Activated T-helper 2 cell treated with anti-CD3 and anti-CD28 coated beads, Interferon-gamma antibody, Interleukin-2, Interleukin-4, amounts not matched to agents 10 μg/mL and 5 μg/mL and 100 μg/mL, durations not matched to agents 14 hours and 24 hours and 36 hours (primary cell): ENCODE data around the gene IFIT1B. TPM values are rescaled to one million over a fixed set of nuclear protein-coding genes. Genes with fewer than 3 reads are reported as not detected.

ENCODE experiments used
- DNase-seq: peaks from one replicate; pipeline ENCODE4 v3.0.0; 2021; ENCODE audit warnings: low spot score
- H3K27ac Mint-ChIP-seq: one replicate; pipeline ENCODE4 v1.8.0; 2021; ENCODE audit warnings: mixed read lengths
- H3K27me3 Mint-ChIP-seq: one replicate; pipeline ENCODE4 v1.8.0; 2021; ENCODE audit warnings: low read depth, mixed read lengths
- H3K36me3 Mint-ChIP-seq: one replicate; pipeline ENCODE4 v1.8.0; 2021; ENCODE audit warnings: low read depth, mixed read lengths
- H3K4me1 Mint-ChIP-seq: one replicate; pipeline ENCODE4 v1.8.0; 2021; ENCODE audit warnings: low read depth, mixed read lengths
- H3K4me3 Mint-ChIP-seq: one replicate; pipeline ENCODE4 v1.8.0; 2021; ENCODE audit warnings: low read depth, mild to moderate bottlenecking, moderate library complexity, mixed read lengths
- H3K9me3 Mint-ChIP-seq: one replicate; pipeline ENCODE4 v1.8.0; 2021; ENCODE audit warnings: mixed read lengths
- intact Hi-C: fragments of 100-400 bp; cut with micrococcal nuclease; formaldehyde crosslinking; loops from one replicate; pipeline ENCODE4 v1.15.1; 2023
- total RNA-seq: library from RNA; stranded (reverse); gene quantifications from 2 replicates; pipeline ENCODE4 v1.2.3, GENCODE V29; 2022

Gene IFIT1B
- total RNA-seq, 1 donor from 2014 or later, result not detected

- Mint-ChIP-seq H3K4me3 (peak overlapping the region; percentile 87), H3K9me3 (peaks cover 11% of the 10 kb centered on the region), H3K27ac (peak overlapping the region; percentile 86), H3K4me1 (peaks cover 39% of the 10 kb centered on the region), H3K27me3 (peaks cover 6% of the 10 kb centered on the region), H3K36me3 (peaks cover 31% of the 10 kb centered on the region)
- no peak for DNase-seq
- intact Hi-C loops, result no loop called here
These were observed 35.6 kb downstream of the IFIT1B start for GRCh38 chr10:89413398-89413912.

GRCh38 chr10:89414146-89414878, 36.5 kb downstream of the IFIT1B start, which contains the start of gene IFIT5:
Gene IFIT5, plus strand, starts transcription at chr10:89414568. Its CDS starts 231 bp downstream, at chr10:89414799.
- peak within 1 kb of the TSS; percentile 93 for H3K27ac Mint-ChIP-seq
- DNase-seq, result peak; percentile 67
- peak within 1 kb of the TSS; percentile 87 for H3K4me3 Mint-ChIP-seq
- peaks cover 32% of the 10 kb centered on the region for H3K36me3 Mint-ChIP-seq
- peaks cover 11% of the 10 kb centered on the region for H3K9me3 Mint-ChIP-seq
- peaks cover 40% of the 10 kb centered on the region for H3K4me1 Mint-ChIP-seq
- peaks cover 6% of the 10 kb centered on the region for H3K27me3 Mint-ChIP-seq
- intact Hi-C loops, result loop anchor here (1.0 to 2.0 kb wide), 2 partner anchors 82 to 230 kb away; partner anchors contain the start of gene PANK1

- Mint-ChIP-seq H3K4me1 (peaks cover 44% of the 10 kb centered on the region), H3K36me3 (peaks cover 35% of the 10 kb centered on the region), H3K27me3 (peaks cover 6% of the 10 kb centered on the region), H3K27ac (peak overlapping the region; percentile 93), H3K9me3 (peaks cover 11% of the 10 kb centered on the region), H3K4me3 (peak overlapping the region; percentile 87)
- DNase-seq, result peak; percentile 23
- intact Hi-C loops, result loop anchor here (1.0 to 5.0 kb wide), 3 partner anchors 83 to 287 kb away; partner anchors contain the start of genes KIF20B and PANK1
These were observed 37.3 kb downstream of the IFIT1B start for GRCh38 chr10:89414879-89415821.

- DNase-seq, result no peak
- Mint-ChIP-seq H3K27me3 (peaks cover 3% of the 10 kb centered on the region), H3K9me3 (peaks cover 11% of the 10 kb centered on the region), H3K4me3 (peak overlapping the region; percentile 87), H3K4me1 (peaks cover 40% of the 10 kb centered on the region), H3K27ac (no peak overlapping the region), H3K36me3 (peaks cover 42% of the 10 kb centered on the region)
- intact Hi-C loops, result loop anchor here (5.0 kb wide), 1 partner anchor 286 kb away; the partner anchor contains the start of gene KIF20B
These were observed 38.6 kb downstream of the IFIT1B start for GRCh38 chr10:89416465-89416864.

GRCh38 chr10:89419548-89419947, 41.7 kb downstream of the IFIT1B start:
- H3K27ac Mint-ChIP-seq, result no peak overlapping the region
- peaks cover 48% of the 10 kb centered on the region for H3K36me3 Mint-ChIP-seq
- H3K4me3 Mint-ChIP-seq, result no peak overlapping the region
- DNase-seq, result no peak
- H3K4me1 Mint-ChIP-seq, result peaks cover 27% of the 10 kb centered on the region
- no peaks in the 10 kb centered on the region for H3K27me3 Mint-ChIP-seq
- intact Hi-C loops, result loop anchor here (5.0 kb wide), 1 partner anchor 283 kb away; the partner anchor contains the start of gene KIF20B
- no peaks in the 10 kb centered on the region for H3K9me3 Mint-ChIP-seq

GRCh38 chr10:89421018-89421476, 43.2 kb downstream of the IFIT1B start:
- Mint-ChIP-seq H3K9me3 (no peaks in the 10 kb centered on the region), H3K4me3 (no peak overlapping the region), H3K27me3 (no peaks in the 10 kb centered on the region), H3K36me3 (peaks cover 40% of the 10 kb centered on the region), H3K4me1 (peaks cover 20% of the 10 kb centered on the region), H3K27ac (no peak overlapping the region)
- no peak for DNase-seq
- intact Hi-C loops, result no loop called here

- Mint-ChIP-seq H3K36me3 (peaks cover 17% of the 10 kb centered on the region), H3K27ac (no peak overlapping the region), H3K9me3 (no peaks in the 10 kb centered on the region), H3K4me1 (no peaks in the 10 kb centered on the region), H3K27me3 (peaks cover 12% of the 10 kb centered on the region), H3K4me3 (no peak overlapping the region)
- intact Hi-C loops, result no loop called here
- DNase-seq, result no peak
These were observed 47.1 kb downstream of the IFIT1B start for GRCh38 chr10:89425000-89425399.

GRCh38 chr10:89426230-89426868, 48.5 kb downstream of the IFIT1B start:
- Mint-ChIP-seq H3K27me3 (peaks cover 18% of the 10 kb centered on the region), H3K4me1 (no peaks in the 10 kb centered on the region), H3K9me3 (no peaks in the 10 kb centered on the region), H3K36me3 (peaks cover 11% of the 10 kb centered on the region), H3K4me3 (no peak overlapping the region), H3K27ac (no peak overlapping the region)
- DNase-seq, result no peak
- intact Hi-C loops, result loop anchor here (1.0 kb wide), 1 partner anchor 138 kb away; no protein-coding TSS in a partner anchor

GRCh38 chr10:89427629-89428028, 49.8 kb downstream of the IFIT1B start:
- no peak for DNase-seq
- no peaks in the 10 kb centered on the region for H3K4me1 Mint-ChIP-seq
- peaks cover 25% of the 10 kb centered on the region for H3K27me3 Mint-ChIP-seq
- no peaks in the 10 kb centered on the region for H3K9me3 Mint-ChIP-seq
- no peak overlapping the region for H3K4me3 Mint-ChIP-seq
- intact Hi-C loops, result no loop called here
- H3K27ac Mint-ChIP-seq, result no peak overlapping the region
- peaks cover 3% of the 10 kb centered on the region for H3K36me3 Mint-ChIP-seq

GRCh38 chr10:89428877-89429276, 51.0 kb downstream of the IFIT1B start:
- intact Hi-C loops, result no loop called here
- Mint-ChIP-seq H3K4me1 (no peaks in the 10 kb centered on the region), H3K9me3 (no peaks in the 10 kb centered on the region), H3K27me3 (peaks cover 31% of the 10 kb centered on the region), H3K36me3 (no peaks in the 10 kb centered on the region), H3K27ac (no peak overlapping the region), H3K4me3 (no peak overlapping the region)
- DNase-seq, result no peak

- H3K4me3 Mint-ChIP-seq, result no peak overlapping the region
- intact Hi-C loops, result no loop called here
- H3K27ac Mint-ChIP-seq, result no peak overlapping the region
- H3K4me1 Mint-ChIP-seq, result no peaks in the 10 kb centered on the region
- DNase-seq, result no peak
- peaks cover 53% of the 10 kb centered on the region for H3K27me3 Mint-ChIP-seq
- H3K36me3 Mint-ChIP-seq, result no peaks in the 10 kb centered on the region
- no peaks in the 10 kb centered on the region for H3K9me3 Mint-ChIP-seq
These were observed 54.1 kb downstream of the IFIT1B start for GRCh38 chr10:89431977-89432376.
